ENCODE measurements around the gene TMEM82.
A peak's percentile ranks its signal among the peaks of the same experiment; 100 is the strongest.

The TMEM82 gene

GRCh38 chr1:15764269-15764764 lies 22.0 kb downstream of the TMEM82 start:
- in situ Hi-C loops (cut with HindIII; ENCODE audit: low pct_ligation_motif_present, low pct_unique_long_range_greater_than_20kb, low sequenced_read_pairs), result no loop called here

GRCh38 chr1:15764890-15765289 lies 22.6 kb downstream of the TMEM82 start:
- in situ Hi-C loops (cut with HindIII; ENCODE audit: low pct_ligation_motif_present, low pct_unique_long_range_greater_than_20kb, low sequenced_read_pairs), result no loop called here
- no peak for DNase-seq

More at GRCh38 chr1:15764269-15764764, 22.0 kb downstream of the TMEM82 start:
- no peak for DNase-seq

- in situ Hi-C loops (cut with HindIII; ENCODE audit: low pct_ligation_motif_present, low pct_unique_long_range_greater_than_20kb, low sequenced_read_pairs), result no loop called here
Observed at GRCh38 chr1:15765495-15766194, 23.3 kb downstream of the TMEM82 start.

GRCh38 chr1:15767941-15768340 lies 25.6 kb downstream of the TMEM82 start:
- DNase-seq, result no peak
- in situ Hi-C loops (cut with HindIII; ENCODE audit: low pct_ligation_motif_present, low pct_unique_long_range_greater_than_20kb, low sequenced_read_pairs), result no loop called here

More at GRCh38 chr1:15765495-15766194, 23.3 kb downstream of the TMEM82 start:
- DNase-seq, result peak; percentile 82

DNA sequence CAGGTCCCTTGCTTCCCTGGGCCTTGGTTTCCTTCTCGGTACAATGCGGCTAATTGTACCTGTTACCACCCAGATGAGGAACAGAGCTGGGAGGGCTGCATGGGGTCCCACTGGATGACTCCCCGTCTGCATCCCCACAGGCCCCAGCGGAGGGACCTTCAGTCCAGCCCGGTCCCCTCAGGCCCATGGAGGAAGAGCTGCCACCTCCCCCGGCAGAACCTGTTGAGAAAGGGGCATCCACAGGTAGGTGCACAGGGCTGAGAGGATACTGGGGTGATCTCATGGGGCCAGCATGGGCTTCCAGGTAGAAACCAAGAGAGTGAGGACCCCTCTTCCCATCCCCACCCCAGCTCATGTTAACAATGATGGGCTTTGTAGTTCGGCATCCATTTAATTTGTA lies 26.1 kb downstream of the TMEM82 start:
- DNase-seq, result no peak
- in situ Hi-C loops (cut with HindIII; ENCODE audit: low pct_ligation_motif_present, low pct_unique_long_range_greater_than_20kb, low sequenced_read_pairs), result no loop called here

- in situ Hi-C loops (cut with HindIII; ENCODE audit: low pct_ligation_motif_present, low pct_unique_long_range_greater_than_20kb, low sequenced_read_pairs), result no loop called here
- DNase-seq, result no peak
Observed at GRCh38 chr1:15770313-15770962, 28.1 kb downstream of the TMEM82 start.

- DNase-seq, result no peak
- in situ Hi-C loops (cut with HindIII; ENCODE audit: low pct_ligation_motif_present, low pct_unique_long_range_greater_than_20kb, low sequenced_read_pairs), result no loop called here
Observed at GRCh38 chr1:15771836-15772515, 29.7 kb downstream of the TMEM82 start.

- DNase-seq, result no peak
- in situ Hi-C loops (cut with HindIII; ENCODE audit: low pct_ligation_motif_present, low pct_unique_long_range_greater_than_20kb, low sequenced_read_pairs), result no loop called here
Observed at GRCh38 chr1:15775706-15776105, 33.4 kb downstream of the TMEM82 start.

- in situ Hi-C loops (cut with HindIII; ENCODE audit: low pct_ligation_motif_present, low pct_unique_long_range_greater_than_20kb, low sequenced_read_pairs), result no loop called here
- DNase-seq, result no peak
Observed at GRCh38 chr1:15777909-15778707, 35.8 kb downstream of the TMEM82 start.

DNA sequence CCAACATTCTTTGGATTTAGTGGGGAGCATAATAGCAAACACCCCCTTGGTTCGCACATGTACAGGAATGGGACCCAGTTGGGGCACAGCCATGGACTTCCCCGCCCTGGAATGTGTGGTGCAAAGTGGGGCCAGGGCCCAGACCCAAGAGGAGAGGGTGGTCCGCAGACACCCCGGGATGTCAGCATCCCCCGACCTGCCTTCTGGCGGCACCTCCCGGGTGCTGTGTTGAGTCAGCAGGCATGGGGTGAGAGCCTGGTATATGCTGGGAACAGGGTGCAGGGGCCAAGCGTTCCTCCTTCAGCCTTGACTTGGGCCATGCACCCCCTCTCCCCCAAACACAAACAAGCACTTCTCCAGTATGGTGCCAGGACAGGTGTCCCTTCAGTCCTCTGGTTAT lies 43.4 kb downstream of the TMEM82 start:
- no peak for DNase-seq
- in situ Hi-C loops (cut with HindIII; ENCODE audit: low pct_ligation_motif_present, low pct_unique_long_range_greater_than_20kb, low sequenced_read_pairs), result no loop called here

DNA sequence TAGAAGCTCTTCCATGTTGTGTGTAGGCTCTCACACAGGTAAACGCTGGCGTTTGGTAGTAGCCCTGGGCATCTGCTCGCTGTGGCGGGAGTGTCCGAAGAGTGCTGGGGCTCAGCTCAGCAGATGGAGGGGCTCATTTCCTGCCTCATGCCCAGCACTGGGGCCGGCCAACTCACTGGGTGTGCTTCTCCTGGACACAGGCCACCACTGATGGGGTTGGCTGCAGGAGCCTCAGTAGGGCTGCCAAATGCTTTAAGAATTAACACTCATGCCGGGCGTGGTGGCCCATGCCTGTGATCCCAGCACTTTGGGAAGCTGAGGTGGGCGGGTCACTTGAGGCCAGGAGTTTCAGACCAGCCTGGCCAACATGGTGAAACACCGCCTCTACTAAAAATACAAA lies 44.3 kb downstream of the TMEM82 start:
- DNase-seq, result no peak
- in situ Hi-C loops (cut with HindIII; ENCODE audit: low pct_ligation_motif_present, low pct_unique_long_range_greater_than_20kb, low sequenced_read_pairs), result no loop called here

- in situ Hi-C loops (cut with HindIII; ENCODE audit: low pct_ligation_motif_present, low pct_unique_long_range_greater_than_20kb, low sequenced_read_pairs), result no loop called here
- no peak for DNase-seq
Observed at GRCh38 chr1:15788624-15789301, 46.5 kb downstream of the TMEM82 start.

DNA sequence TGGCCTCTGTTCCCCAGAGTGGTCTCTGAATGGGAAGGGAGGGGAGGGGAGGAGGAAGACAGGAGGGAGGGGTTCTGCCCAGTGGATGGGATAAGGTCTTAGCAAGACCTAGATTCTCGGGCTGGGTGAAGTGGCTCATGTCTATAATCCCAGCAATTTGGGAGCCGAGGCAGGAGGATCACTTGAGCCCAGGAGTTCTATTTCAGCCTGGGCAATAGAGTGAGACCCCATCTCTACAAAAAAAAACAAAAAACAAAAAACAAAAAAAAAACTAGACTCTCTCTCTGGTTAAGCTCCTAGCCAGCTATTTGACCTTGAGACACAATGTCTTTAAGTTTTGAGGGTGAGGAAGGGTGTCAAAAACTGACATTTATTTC lies 53.8 kb downstream of the TMEM82 start:
- no peak for DNase-seq
- in situ Hi-C loops (cut with HindIII; ENCODE audit: low pct_ligation_motif_present, low pct_unique_long_range_greater_than_20kb, low sequenced_read_pairs), result no loop called here
